Measurements from ENCODE around the gene PRDM2.

Gene PRDM2

GRCh38 chr1:13871413-13871812 is 171.4 kb downstream of the PRDM2 start:
- DNase-seq, result no peak

- DNase-seq, result no peak
Measured at GRCh38 chr1:13871886-13872285, 171.9 kb downstream of the PRDM2 start.

DNA sequence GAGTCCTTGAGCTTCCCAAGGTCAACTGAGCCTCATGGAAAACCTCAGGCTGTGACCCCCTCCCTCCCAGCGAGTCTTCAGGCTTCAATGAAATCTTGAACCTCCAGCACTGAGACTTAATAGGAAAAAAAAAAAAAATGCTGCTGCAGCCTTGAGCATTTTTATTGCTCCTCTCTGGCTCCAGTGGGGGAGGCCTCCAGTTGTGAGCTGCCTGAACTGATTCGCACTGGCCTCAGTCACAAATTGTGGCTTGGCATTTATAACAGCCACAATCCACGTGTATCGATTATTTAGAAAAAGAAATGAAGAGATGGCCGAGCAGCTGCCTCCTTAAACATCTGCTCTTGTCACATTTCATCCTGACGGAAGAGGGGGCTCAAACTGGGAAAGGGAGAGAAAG is 173.0 kb downstream of the PRDM2 start:
- DNase-seq, result no peak

Data from activated naive CD4-positive, alpha-beta T cell treated with anti-CD3 and anti-CD28 coated beads, Interleukin-2, amount 50 U/mL, for 16 hours (primary cell).